ENCODE measurements around the gene TMEM218.

- TF ChIP-seq POLR2A (IDR thresholded peaks at IDR 0.05; ENCODE audit: low read length) (no peak), GATA1 (IDR thresholded peaks at IDR 0.05; ENCODE audit: low read depth, low read length) (no peak)
These were observed 42.4 kb upstream of the TMEM218 start for GRCh38 chr11:125153837-125154236.
